ENCODE data around the gene ZNF557.
A peak's percentile ranks its signal among the peaks of the same experiment; 100 is the strongest.

ZNF557 gene

GRCh38 chr19:7098701-7099596 lies 29.4 kb downstream of the ZNF557 start:
- H3K4me3 ChIP-seq (ENCODE audit: low read depth, low read length) = peak overlapping the region; percentile 75
- DNase-seq (ENCODE audit: low read depth, low spot score) = peak; percentile 93
- in situ Hi-C loops (cut with HindIII; ENCODE audit: low sequenced_read_pairs) = no loop called here
- TF ChIP-seq, protein P1, sequence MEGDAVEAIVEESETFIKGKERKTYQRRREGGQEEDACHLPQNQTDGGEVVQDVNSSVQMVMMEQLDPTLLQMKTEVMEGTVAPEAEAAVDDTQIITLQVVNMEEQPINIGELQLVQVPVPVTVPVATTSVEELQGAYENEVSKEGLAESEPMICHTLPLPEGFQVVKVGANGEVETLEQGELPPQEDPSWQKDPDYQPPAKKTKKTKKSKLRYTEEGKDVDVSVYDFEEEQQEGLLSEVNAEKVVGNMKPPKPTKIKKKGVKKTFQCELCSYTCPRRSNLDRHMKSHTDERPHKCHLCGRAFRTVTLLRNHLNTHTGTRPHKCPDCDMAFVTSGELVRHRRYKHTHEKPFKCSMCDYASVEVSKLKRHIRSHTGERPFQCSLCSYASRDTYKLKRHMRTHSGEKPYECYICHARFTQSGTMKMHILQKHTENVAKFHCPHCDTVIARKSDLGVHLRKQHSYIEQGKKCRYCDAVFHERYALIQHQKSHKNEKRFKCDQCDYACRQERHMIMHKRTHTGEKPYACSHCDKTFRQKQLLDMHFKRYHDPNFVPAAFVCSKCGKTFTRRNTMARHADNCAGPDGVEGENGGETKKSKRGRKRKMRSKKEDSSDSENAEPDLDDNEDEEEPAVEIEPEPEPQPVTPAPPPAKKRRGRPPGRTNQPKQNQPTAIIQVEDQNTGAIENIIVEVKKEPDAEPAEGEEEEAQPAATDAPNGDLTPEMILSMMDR (IDR thresholded peaks at IDR 0.05; ENCODE audit: low read depth, low read length) = no peak

- H3K4me3 ChIP-seq (ENCODE audit: low read depth, low read length) = peak overlapping the region; percentile 75
- DNase-seq (ENCODE audit: low read depth, low spot score) = no peak
- in situ Hi-C loops (cut with HindIII; ENCODE audit: low sequenced_read_pairs) = no loop called here
- TF ChIP-seq, protein P1 (IDR thresholded peaks at IDR 0.05; ENCODE audit: low read depth, low read length) = no peak
These were observed 30.1 kb downstream of the ZNF557 start for GRCh38 chr19:7099597-7099921.

GRCh38 chr19:7101498-7102253 lies 32.2 kb downstream of the ZNF557 start:
- TF ChIP-seq, protein P1 (IDR thresholded peaks at IDR 0.05; ENCODE audit: low read depth, low read length) = no peak
- no peak overlapping the region for H3K4me3 ChIP-seq (ENCODE audit: low read depth, low read length)
- in situ Hi-C loops (cut with HindIII; ENCODE audit: low sequenced_read_pairs) = no loop called here
- DNase-seq (ENCODE audit: low read depth, low spot score) = no peak

DNA sequence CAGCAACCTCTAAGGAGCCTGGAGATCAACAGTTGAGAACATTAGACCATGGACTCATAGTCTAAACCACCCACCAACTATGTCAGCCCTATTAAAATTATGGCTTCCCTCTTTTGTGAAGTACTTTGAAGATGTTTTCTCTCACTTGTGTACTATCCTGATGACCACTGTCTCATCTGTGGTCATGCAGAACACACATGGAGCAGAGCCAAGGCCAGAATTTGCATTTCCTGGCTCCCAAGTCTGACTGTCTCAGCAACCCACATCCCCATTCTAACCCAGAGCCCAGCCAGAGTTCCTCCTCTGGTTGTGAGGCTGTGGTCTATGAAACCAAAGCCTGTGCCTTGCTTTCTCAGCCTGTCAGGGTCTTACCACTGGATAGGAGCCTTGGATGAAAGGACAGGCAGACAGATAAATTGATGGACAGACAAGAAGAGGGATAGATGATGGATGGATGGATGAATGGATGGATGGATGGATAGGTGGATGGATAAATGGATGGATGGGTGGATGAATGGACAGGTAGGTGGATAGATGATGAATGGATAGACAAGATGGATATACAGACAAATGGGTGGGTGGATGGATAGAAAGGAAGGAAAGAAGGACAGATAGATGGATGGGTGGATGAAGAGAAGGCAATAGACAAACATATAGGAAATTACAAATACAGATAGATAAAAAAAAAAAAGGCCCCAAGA lies 35.4 kb downstream of the ZNF557 start:
- in situ Hi-C loops (cut with HindIII; ENCODE audit: low sequenced_read_pairs) = no loop called here
- H3K4me3 ChIP-seq (ENCODE audit: low read depth, low read length) = no peak overlapping the region
- TF ChIP-seq, protein P1 (IDR thresholded peaks at IDR 0.05; ENCODE audit: low read depth, low read length) = no peak
- DNase-seq (ENCODE audit: low read depth, low spot score) = no peak

GRCh38 chr19:7106711-7107657 lies 37.5 kb downstream of the ZNF557 start:
- TF ChIP-seq, protein P1 (IDR thresholded peaks at IDR 0.05; ENCODE audit: low read depth, low read length) = no peak
- no peak for DNase-seq (ENCODE audit: low read depth, low spot score)
- in situ Hi-C loops (cut with HindIII; ENCODE audit: low sequenced_read_pairs) = no loop called here
- H3K4me3 ChIP-seq (ENCODE audit: low read depth, low read length) = no peak overlapping the region
